Glutamatergic neuron (in vitro differentiated cells): ENCODE data around the gene GMDS. TPM values are rescaled to one million over a fixed set of nuclear protein-coding genes. Genes with fewer than 3 reads are reported as not detected.

Experiments used
- DNase-seq: peaks from one replicate; pipeline ENCODE4 v3.0.0; 2022
- H3K27ac Mint-ChIP-seq: one replicate; pipeline ENCODE4 v1.8.0; 2020; ENCODE audit warnings: mild to moderate bottlenecking, mixed read lengths, inconsistent platforms; ENCODE audit not compliant: unreplicated experiment
- H3K27me3 Mint-ChIP-seq: one replicate; pipeline ENCODE4 v1.8.0; 2020; ENCODE audit warnings: mild to moderate bottlenecking, moderate library complexity, mixed read lengths, inconsistent platforms; ENCODE audit not compliant: unreplicated experiment
- H3K36me3 Mint-ChIP-seq: one replicate; pipeline ENCODE4 v1.8.0; 2020; ENCODE audit warnings: mild to moderate bottlenecking, mixed read lengths, inconsistent platforms; ENCODE audit not compliant: unreplicated experiment
- H3K4me1 Mint-ChIP-seq: one replicate; pipeline ENCODE4 v1.8.0; 2020; ENCODE audit warnings: mild to moderate bottlenecking, low read depth, mixed read lengths, inconsistent platforms; ENCODE audit not compliant: unreplicated experiment
- H3K4me3 Mint-ChIP-seq: one replicate; pipeline ENCODE4 v1.8.0; 2020; ENCODE audit warnings: mild to moderate bottlenecking, mixed read lengths, inconsistent platforms; ENCODE audit not compliant: unreplicated experiment
- H3K9me3 Mint-ChIP-seq: one replicate; pipeline ENCODE4 v1.8.0; 2020; ENCODE audit warnings: mild to moderate bottlenecking, moderate library complexity, mixed read lengths, inconsistent platforms; ENCODE audit not compliant: unreplicated experiment
- CTCF ChIP-seq: fragments of 200-600 bp; sonication (generic); IDR thresholded peaks from one replicate; pipeline ENCODE4 v1.5.0; 2021; ENCODE audit not compliant: partially characterized antibody, unreplicated experiment
- total RNA-seq: library from RNA; stranded (reverse); fragmentation: NEBNext Ultra II Directional; extraction: Animal tissue kit (Norgen Biotek cat#: 25700); gene quantifications from one replicate; pipeline ENCODE4 v1.2.1, GENCODE V29; 2021; ENCODE audit not compliant: unreplicated experiment

Gene GMDS
- total RNA-seq, 1 donor from 2014 or later: 8.9 TPM

- peaks cover 7% of the 10 kb centered on the region for H3K36me3 Mint-ChIP-seq
- no peaks in the 10 kb centered on the region for H3K4me1 Mint-ChIP-seq
- no peak overlapping the region for H3K4me3 Mint-ChIP-seq
- no peak overlapping the region for H3K27ac Mint-ChIP-seq
- no peak for DNase-seq
- no peaks in the 10 kb centered on the region for H3K27me3 Mint-ChIP-seq
- TF ChIP-seq CTCF: no peak
- H3K9me3 Mint-ChIP-seq: no peaks in the 10 kb centered on the region
These were observed 41.1 kb downstream of the GMDS start for GRCh38 chr6:2204272-2204671.

GRCh38 chr6:2203264-2203663 is 42.1 kb downstream of the GMDS start:
- peaks cover 7% of the 10 kb centered on the region for H3K36me3 Mint-ChIP-seq
- DNase-seq: no peak
- no peak overlapping the region for H3K27ac Mint-ChIP-seq
- no peaks in the 10 kb centered on the region for H3K9me3 Mint-ChIP-seq
- H3K4me3 Mint-ChIP-seq: no peak overlapping the region
- no peaks in the 10 kb centered on the region for H3K27me3 Mint-ChIP-seq
- H3K4me1 Mint-ChIP-seq: no peaks in the 10 kb centered on the region
- no peak for TF ChIP-seq CTCF

GRCh38 chr6:2197984-2198383 is 47.4 kb downstream of the GMDS start:
- Mint-ChIP-seq H3K4me3 (no peak overlapping the region), H3K27me3 (peaks cover 1% of the 10 kb centered on the region), H3K9me3 (no peaks in the 10 kb centered on the region), H3K4me1 (peaks cover 4% of the 10 kb centered on the region), H3K27ac (no peak overlapping the region), H3K36me3 (no peaks in the 10 kb centered on the region)
- DNase-seq: no peak
- TF ChIP-seq CTCF: no peak

GRCh38 chr6:2197177-2197671 is 48.2 kb downstream of the GMDS start:
- Mint-ChIP-seq H3K27ac (no peak overlapping the region), H3K9me3 (no peaks in the 10 kb centered on the region), H3K36me3 (no peaks in the 10 kb centered on the region), H3K27me3 (peaks cover 1% of the 10 kb centered on the region), H3K4me1 (peaks cover 4% of the 10 kb centered on the region), H3K4me3 (no peak overlapping the region)
- TF ChIP-seq CTCF: no peak
- DNase-seq: no peak

GRCh38 chr6:2196079-2196679 is 49.2 kb downstream of the GMDS start:
- peak; percentile 89 for TF ChIP-seq CTCF
- Mint-ChIP-seq H3K27ac (no peak overlapping the region), H3K27me3 (peaks cover 1% of the 10 kb centered on the region), H3K9me3 (no peaks in the 10 kb centered on the region), H3K36me3 (no peaks in the 10 kb centered on the region), H3K4me1 (peaks cover 4% of the 10 kb centered on the region), H3K4me3 (no peak overlapping the region)
- no peak for DNase-seq
